ENCODE measurements around the gene ADAD1. TPM values are rescaled to one million over a fixed set of nuclear protein-coding genes. Genes with fewer than 3 reads are reported as not detected.
"Not testable (repeated sequence)": the region's sequence is repeated elsewhere in the genome, so short reads cannot be mapped to it uniquely, and the experiment has no call there.

ADAD1 gene
- polyA plus RNA-seq, 4 donors: not detected

- Histone ChIP-seq H3K36me3 (ENCODE audit: control insufficient read depth in 3 of 3, insufficient read depth in 2 of 3, low read depth in 1 of 3, low read length in 3 of 3) (peaks cover 2 to 12% (median 10%) of the 10 kb centered on the region in 3 donors), H3K27ac (ENCODE audit: low read depth in 1 of 3, low read length in 2 of 3) (no peak overlapping the region), H3K4me1 (ENCODE audit: control insufficient read depth in 3 of 3, insufficient read depth in 2 of 3, low read depth in 1 of 3, low read length in 2 of 3) (no peaks in the 10 kb centered on the region), H3K27me3 (ENCODE audit: control insufficient read depth in 3 of 3, insufficient read depth in 3 of 3, low read length in 3 of 3) (no peaks in the 10 kb centered on the region), H3K4me3 (ENCODE audit: low read depth in 1 of 3, low read length in 3 of 3) (no peak overlapping the region), H3K9me3 (ENCODE audit: control insufficient read depth in 2 of 2, insufficient read depth in 1 of 2, low read depth in 1 of 2, low read length in 1 of 2) (peaks cover 0 to 12% of the 10 kb centered on the region in 2 donors)
- WGBS, 3 donors: 91 to 97% (median 96%) methylated on average over 3 of the region's 3 CpGs
- no peak for FAIRE-seq
- DNase-seq: no peak
These were observed 18.1 kb upstream of the ADAD1 start for GRCh38 chr4:122360754-122361153.

DNA sequence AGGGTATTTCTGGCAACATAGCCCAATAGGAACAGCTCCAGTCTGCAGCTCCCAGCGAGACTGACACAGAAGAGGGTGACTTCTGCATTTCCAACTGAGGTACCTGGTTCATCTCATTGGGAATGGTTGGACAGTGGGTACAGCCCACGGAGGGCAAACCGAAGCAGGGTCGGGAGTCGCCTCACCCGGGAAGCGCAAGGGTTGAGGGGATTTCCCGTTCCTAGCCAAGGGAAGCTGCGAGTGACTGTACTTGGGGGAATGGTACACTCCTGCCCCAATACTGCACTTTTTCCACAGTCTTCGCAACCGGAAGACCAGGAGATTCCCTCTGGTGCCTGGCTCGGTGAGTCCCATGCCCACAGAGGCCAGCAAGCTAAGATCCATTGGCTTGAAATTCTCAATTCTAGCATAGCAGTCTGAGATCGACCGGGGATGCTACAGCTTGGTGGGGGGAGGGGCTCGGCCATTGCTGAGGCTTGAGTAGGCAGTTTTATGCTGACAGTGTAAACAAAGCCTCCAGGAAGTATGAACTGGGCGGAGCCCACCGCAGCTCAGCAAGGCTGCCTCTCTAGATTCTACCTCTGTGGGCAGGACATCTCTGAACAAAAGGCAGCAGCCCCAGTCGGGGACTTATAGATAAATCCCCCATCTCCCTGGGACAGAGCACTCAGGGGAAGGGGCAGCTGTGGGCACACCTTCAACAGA is 14.0 kb upstream of the ADAD1 start:
- H3K4me3 ChIP-seq (ENCODE audit: low read depth in 1 of 3, low read length in 3 of 3): no peak overlapping the region
- H3K9me3 ChIP-seq (ENCODE audit: control insufficient read depth in 2 of 2, insufficient read depth in 1 of 2, low read depth in 1 of 2, low read length in 1 of 2): peaks cover 0 to 12% of the 10 kb centered on the region in 2 donors
- H3K36me3 ChIP-seq (ENCODE audit: control insufficient read depth in 3 of 3, insufficient read depth in 2 of 3, low read depth in 1 of 3, low read length in 3 of 3): peaks cover 0 to 8% (median 6%) of the 10 kb centered on the region in 3 donors
- FAIRE-seq: no peak
- peak in 1 of 2 donors; percentile 6 for DNase-seq
- WGBS, 3 donors: 81 to 92% (median 84%) methylated on average over 18 of the region's 18 CpGs
- no peaks in the 10 kb centered on the region for H3K4me1 ChIP-seq (ENCODE audit: control insufficient read depth in 3 of 3, insufficient read depth in 2 of 3, low read depth in 1 of 3, low read length in 2 of 3)
- H3K27me3 ChIP-seq (ENCODE audit: control insufficient read depth in 3 of 3, insufficient read depth in 3 of 3, low read length in 3 of 3): no peaks in the 10 kb centered on the region
- H3K27ac ChIP-seq (ENCODE audit: low read depth in 1 of 3, low read length in 2 of 3): no peak overlapping the region

DNA sequence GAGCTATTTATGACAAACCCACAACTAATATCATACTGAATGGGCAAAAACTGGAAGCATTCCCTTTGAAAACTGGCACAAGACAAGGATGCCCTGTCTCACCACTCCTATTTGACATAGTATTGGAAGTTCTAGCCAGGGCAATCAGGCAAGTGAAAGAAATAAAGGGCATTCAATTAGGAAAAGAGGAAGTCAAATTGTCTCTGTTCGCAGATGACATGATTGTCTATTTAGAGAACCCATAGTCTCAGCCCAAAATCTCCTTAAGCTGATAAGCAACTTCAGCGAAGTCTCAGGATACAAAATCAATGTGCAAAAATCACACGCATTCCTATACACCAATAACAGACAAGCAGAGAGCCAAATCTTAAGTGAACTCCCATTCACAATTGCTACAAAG is 10.0 kb upstream of the ADAD1 start:
- not testable (repeated sequence) for H3K36me3 ChIP-seq (ENCODE audit: control insufficient read depth in 3 of 3, insufficient read depth in 2 of 3, low read depth in 1 of 3, low read length in 3 of 3); H3K27ac ChIP-seq (ENCODE audit: low read depth in 1 of 3, low read length in 2 of 3); FAIRE-seq; H3K4me3 ChIP-seq (ENCODE audit: low read depth in 1 of 3, low read length in 3 of 3); H3K4me1 ChIP-seq (ENCODE audit: control insufficient read depth in 3 of 3, insufficient read depth in 2 of 3, low read depth in 1 of 3, low read length in 2 of 3); H3K27me3 ChIP-seq (ENCODE audit: control insufficient read depth in 3 of 3, insufficient read depth in 3 of 3, low read length in 3 of 3); DNase-seq
- 85 to 98% (median 91%) methylated on average over 3 of the region's 3 CpGs for WGBS, 3 donors
- H3K9me3 ChIP-seq (ENCODE audit: control insufficient read depth in 2 of 2, insufficient read depth in 1 of 2, low read depth in 1 of 2, low read length in 1 of 2): peaks cover 0 to 12% of the 10 kb centered on the region in 2 donors

DNA sequence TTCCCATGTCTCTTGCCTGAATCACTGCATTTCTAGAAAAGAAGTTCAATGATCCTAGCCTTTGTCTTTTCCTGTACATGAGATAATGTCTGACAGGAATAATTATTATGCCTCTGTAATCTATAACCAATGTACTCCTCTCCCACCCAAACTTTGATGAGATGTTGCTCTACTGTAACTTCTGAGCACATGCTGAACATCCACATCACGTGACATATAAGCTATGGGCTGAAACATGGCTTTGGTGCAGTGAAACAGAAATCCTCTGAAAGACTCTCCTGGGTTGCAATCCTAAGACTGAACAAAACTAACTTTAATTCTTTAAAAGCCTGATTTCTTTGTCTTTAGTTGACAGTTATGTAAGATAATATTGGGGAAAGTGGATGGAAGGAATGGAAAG is 1.5 kb upstream of the ADAD1 start:
- WGBS, 3 donors: 78 to 86% (median 82%) methylated on average over 1 of the region's 1 CpG
- H3K27me3 ChIP-seq (ENCODE audit: control insufficient read depth in 3 of 3, insufficient read depth in 3 of 3, low read length in 3 of 3): no peaks in the 10 kb centered on the region
- no peak overlapping the region for H3K4me3 ChIP-seq (ENCODE audit: low read depth in 1 of 3, low read length in 3 of 3)
- FAIRE-seq (no peak), DNase-seq (no peak)
- H3K27ac ChIP-seq (ENCODE audit: low read depth in 1 of 3, low read length in 2 of 3): no peak overlapping the region
- peaks cover 0 to 8% of the 10 kb centered on the region in 2 donors for H3K9me3 ChIP-seq (ENCODE audit: control insufficient read depth in 2 of 2, insufficient read depth in 1 of 2, low read depth in 1 of 2, low read length in 1 of 2)
- H3K4me1 ChIP-seq (ENCODE audit: control insufficient read depth in 3 of 3, insufficient read depth in 2 of 3, low read depth in 1 of 3, low read length in 2 of 3): no peaks in the 10 kb centered on the region
- no peaks in the 10 kb centered on the region for H3K36me3 ChIP-seq (ENCODE audit: control insufficient read depth in 3 of 3, insufficient read depth in 2 of 3, low read depth in 1 of 3, low read length in 3 of 3)

- WGBS, 3 donors: 96 to 98% (median 97%) methylated on average over 43 to 44 of the region's 44 CpGs
- Histone ChIP-seq H3K36me3 (ENCODE audit: control insufficient read depth in 3 of 3, insufficient read depth in 2 of 3, low read depth in 1 of 3, low read length in 3 of 3) (no peaks in the 10 kb centered on the region), H3K27me3 (ENCODE audit: control insufficient read depth in 3 of 3, insufficient read depth in 3 of 3, low read length in 3 of 3) (no peaks in the 10 kb centered on the region), H3K27ac (ENCODE audit: low read depth in 1 of 3, low read length in 2 of 3) (no peak overlapping the region), H3K4me3 (ENCODE audit: low read depth in 1 of 3, low read length in 3 of 3) (no peak overlapping the region), H3K4me1 (ENCODE audit: control insufficient read depth in 3 of 3, insufficient read depth in 2 of 3, low read depth in 1 of 3, low read length in 2 of 3) (no peaks in the 10 kb centered on the region), H3K9me3 (ENCODE audit: control insufficient read depth in 2 of 2, insufficient read depth in 1 of 2, low read depth in 1 of 2, low read length in 1 of 2) (peaks cover 0 to 8% of the 10 kb centered on the region in 2 donors)
- DNase-seq (no peak), FAIRE-seq (no peak)
These were observed 428 bp downstream of the ADAD1 start for GRCh38 chr4:122379239-122379638.

DNA sequence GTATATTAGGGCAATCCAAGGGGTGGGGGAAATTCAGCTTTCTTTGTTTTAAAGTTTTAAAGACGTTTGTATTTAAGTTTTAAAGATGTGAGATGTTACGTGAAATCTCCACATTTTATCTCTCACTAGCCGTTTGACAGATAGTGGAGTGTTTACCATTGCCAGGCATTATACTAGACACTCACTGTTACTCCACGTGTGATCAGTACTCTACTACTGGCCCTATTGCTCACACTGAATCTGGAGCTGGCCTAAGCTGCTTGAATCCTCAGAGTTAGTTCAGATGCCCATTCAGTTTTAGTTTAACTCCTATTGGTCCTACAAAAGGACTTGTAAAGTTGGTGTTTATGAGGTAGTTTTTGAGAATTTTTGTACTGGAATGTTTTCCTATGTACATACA is 4.5 kb downstream of the ADAD1 start:
- 22 to 51% (median 37%) methylated on average over 4 of the region's 4 CpGs for WGBS, 3 donors
- Histone ChIP-seq H3K27ac (ENCODE audit: low read depth in 1 of 3, low read length in 2 of 3) (no peak overlapping the region), H3K4me1 (ENCODE audit: control insufficient read depth in 3 of 3, insufficient read depth in 2 of 3, low read depth in 1 of 3, low read length in 2 of 3) (no peaks in the 10 kb centered on the region), H3K36me3 (ENCODE audit: control insufficient read depth in 3 of 3, insufficient read depth in 2 of 3, low read depth in 1 of 3, low read length in 3 of 3) (no peaks in the 10 kb centered on the region), H3K4me3 (ENCODE audit: low read depth in 1 of 3, low read length in 3 of 3) (no peak overlapping the region), H3K9me3 (ENCODE audit: control insufficient read depth in 2 of 2, insufficient read depth in 1 of 2, low read depth in 1 of 2, low read length in 1 of 2) (peaks cover 0 to 8% of the 10 kb centered on the region in 2 donors), H3K27me3 (ENCODE audit: control insufficient read depth in 3 of 3, insufficient read depth in 3 of 3, low read length in 3 of 3) (no peaks in the 10 kb centered on the region)
- DNase-seq (no peak), FAIRE-seq (no peak)

DNA sequence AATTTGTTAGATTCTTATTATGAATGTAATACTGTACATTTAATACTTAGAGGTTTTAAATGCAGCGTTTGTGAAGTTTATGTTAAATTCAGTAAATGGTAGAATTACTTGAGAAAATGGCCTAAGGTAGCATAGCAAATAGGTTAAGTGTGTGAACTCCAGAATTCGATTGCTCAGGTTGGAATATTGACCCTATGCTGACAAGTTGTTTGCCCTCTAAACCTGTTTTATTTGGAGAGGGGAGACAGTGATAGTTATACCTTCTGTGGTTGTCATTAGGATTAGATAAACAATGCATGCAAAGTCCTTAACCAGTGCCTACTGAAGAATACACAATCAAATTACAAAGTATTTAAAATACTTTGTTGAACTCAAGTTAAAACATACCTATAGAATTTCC is 5.4 kb downstream of the ADAD1 start:
- whole genome bisulfite sequencing, 3 donors: 17 to 46% (median 32%) methylated on average over 2 of the region's 2 CpGs
- FAIRE-seq (no peak), DNase-seq (no peak)
- Histone ChIP-seq H3K27ac (ENCODE audit: low read depth in 1 of 3, low read length in 2 of 3) (no peak overlapping the region), H3K4me3 (ENCODE audit: low read depth in 1 of 3, low read length in 3 of 3) (no peak overlapping the region), H3K36me3 (ENCODE audit: control insufficient read depth in 3 of 3, insufficient read depth in 2 of 3, low read depth in 1 of 3, low read length in 3 of 3) (no peaks in the 10 kb centered on the region), H3K27me3 (ENCODE audit: control insufficient read depth in 3 of 3, insufficient read depth in 3 of 3, low read length in 3 of 3) (no peaks in the 10 kb centered on the region), H3K4me1 (ENCODE audit: control insufficient read depth in 3 of 3, insufficient read depth in 2 of 3, low read depth in 1 of 3, low read length in 2 of 3) (no peaks in the 10 kb centered on the region), H3K9me3 (ENCODE audit: control insufficient read depth in 2 of 2, insufficient read depth in 1 of 2, low read depth in 1 of 2, low read length in 1 of 2) (peaks cover 0 to 2% of the 10 kb centered on the region in 2 donors)

- no peaks in the 10 kb centered on the region for H3K36me3 ChIP-seq (ENCODE audit: control insufficient read depth in 3 of 3, insufficient read depth in 2 of 3, low read depth in 1 of 3, low read length in 3 of 3)
- DNase-seq (no peak), FAIRE-seq (no peak)
- no peak overlapping the region for H3K27ac ChIP-seq (ENCODE audit: low read depth in 1 of 3, low read length in 2 of 3)
- H3K4me1 ChIP-seq (ENCODE audit: control insufficient read depth in 3 of 3, insufficient read depth in 2 of 3, low read depth in 1 of 3, low read length in 2 of 3): no peaks in the 10 kb centered on the region
- no peaks in the 10 kb centered on the region for H3K27me3 ChIP-seq (ENCODE audit: control insufficient read depth in 3 of 3, insufficient read depth in 3 of 3, low read length in 3 of 3)
- no peak overlapping the region for H3K4me3 ChIP-seq (ENCODE audit: low read depth in 1 of 3, low read length in 3 of 3)
- 38 to 46% (median 40%) methylated on average over 1 of the region's 1 CpG for WGBS, 3 donors
- H3K9me3 ChIP-seq (ENCODE audit: control insufficient read depth in 2 of 2, insufficient read depth in 1 of 2, low read depth in 1 of 2, low read length in 1 of 2): peaks cover 0 to 2% of the 10 kb centered on the region in 2 donors
These were observed 14.5 kb downstream of the ADAD1 start for GRCh38 chr4:122393276-122393675.

GRCh38 chr4:122403861-122404260 is 25.1 kb downstream of the ADAD1 start:
- no peak for DNase-seq
- WGBS, 3 donors: 50 to 57% (median 54%) methylated on average over 3 of the region's 3 CpGs

More at GRCh38 chr4:122403861-122404260, 25.1 kb downstream of the ADAD1 start:
- Histone ChIP-seq H3K4me1 (ENCODE audit: control insufficient read depth in 3 of 3, insufficient read depth in 2 of 3, low read depth in 1 of 3, low read length in 2 of 3) (no peaks in the 10 kb centered on the region), H3K9me3 (ENCODE audit: control insufficient read depth in 2 of 2, insufficient read depth in 1 of 2, low read depth in 1 of 2, low read length in 1 of 2) (no peaks in the 10 kb centered on the region), H3K36me3 (ENCODE audit: control insufficient read depth in 3 of 3, insufficient read depth in 2 of 3, low read depth in 1 of 3, low read length in 3 of 3) (no peaks in the 10 kb centered on the region), H3K4me3 (ENCODE audit: low read depth in 1 of 3, low read length in 3 of 3) (no peak overlapping the region), H3K27ac (ENCODE audit: low read depth in 1 of 3, low read length in 2 of 3) (no peak overlapping the region), H3K27me3 (ENCODE audit: control insufficient read depth in 3 of 3, insufficient read depth in 3 of 3, low read length in 3 of 3) (no peaks in the 10 kb centered on the region)
- no peak for FAIRE-seq
